Tibial nerve (tissue), 3 donors: Measurements from ENCODE around the gene FBXL3.

Source experiments
- POLR2A ChIP-seq, 2 donors: fragments of 450-650 bp; IDR thresholded peaks; one replicate each; pipeline ENCODE4 v1.6.1; 2017; ENCODE audit warnings: antibody characterized with exemption in 2 of 2, mild to moderate bottlenecking in 2 of 2, moderate library complexity in 2 of 2
- TF ChIP-seq, protein P1 (sequence below), 5 experiments: fragments of 200-600 bp in 3 of 5; fragments of 450-650 bp in 2 of 5; sonication (generic) in 3 of 5; IDR thresholded peaks; one replicate each; pipeline ENCODE4 v1.5.1; 2016 to 2019; ENCODE audit warnings: antibody characterized with exemption in 5 of 5, mild to moderate bottlenecking in 3 of 5, moderate library complexity in 2 of 5

DNA sequence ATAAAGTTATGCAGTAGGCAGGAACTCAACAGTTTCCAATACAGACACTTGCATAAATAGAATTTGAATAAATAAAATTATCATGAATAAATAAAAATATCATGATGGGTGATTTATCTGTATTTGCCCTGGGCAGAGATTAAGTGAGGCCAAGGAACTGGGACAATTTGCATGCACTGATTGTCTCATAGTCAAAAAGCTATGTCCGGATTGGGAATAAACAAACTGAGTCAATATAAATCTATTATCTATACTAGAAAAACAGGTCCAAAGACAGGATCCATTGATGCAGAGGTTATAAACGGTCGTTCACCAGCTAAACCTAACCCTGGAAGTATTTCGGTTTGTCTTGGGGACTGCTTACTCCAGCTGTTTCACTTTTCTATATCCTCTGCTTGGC lies 26.2 kb upstream of the FBXL3 start:
- TF ChIP-seq, protein P1, sequence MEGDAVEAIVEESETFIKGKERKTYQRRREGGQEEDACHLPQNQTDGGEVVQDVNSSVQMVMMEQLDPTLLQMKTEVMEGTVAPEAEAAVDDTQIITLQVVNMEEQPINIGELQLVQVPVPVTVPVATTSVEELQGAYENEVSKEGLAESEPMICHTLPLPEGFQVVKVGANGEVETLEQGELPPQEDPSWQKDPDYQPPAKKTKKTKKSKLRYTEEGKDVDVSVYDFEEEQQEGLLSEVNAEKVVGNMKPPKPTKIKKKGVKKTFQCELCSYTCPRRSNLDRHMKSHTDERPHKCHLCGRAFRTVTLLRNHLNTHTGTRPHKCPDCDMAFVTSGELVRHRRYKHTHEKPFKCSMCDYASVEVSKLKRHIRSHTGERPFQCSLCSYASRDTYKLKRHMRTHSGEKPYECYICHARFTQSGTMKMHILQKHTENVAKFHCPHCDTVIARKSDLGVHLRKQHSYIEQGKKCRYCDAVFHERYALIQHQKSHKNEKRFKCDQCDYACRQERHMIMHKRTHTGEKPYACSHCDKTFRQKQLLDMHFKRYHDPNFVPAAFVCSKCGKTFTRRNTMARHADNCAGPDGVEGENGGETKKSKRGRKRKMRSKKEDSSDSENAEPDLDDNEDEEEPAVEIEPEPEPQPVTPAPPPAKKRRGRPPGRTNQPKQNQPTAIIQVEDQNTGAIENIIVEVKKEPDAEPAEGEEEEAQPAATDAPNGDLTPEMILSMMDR (IDR thresholded peaks at IDR 0.05) = no peak
- TF ChIP-seq POLR2A (IDR thresholded peaks at IDR 0.05) = no peak
